CD14-positive monocyte (primary cell): ENCODE measurements around the gene NIN. TPM values are rescaled to one million over a fixed set of nuclear protein-coding genes. Genes with fewer than 3 reads are reported as not detected.

Experiments used
- DNase-seq, 3 donors: peaks; one replicate each; pipeline ENCODE4 v3.0.0-alpha.2; 2011 to 2022
- H2AFZ ChIP-seq: 2 replicates; pipeline ENCODE4 v1.6.0; 2012; ENCODE audit warnings: mild to moderate bottlenecking, low read depth, low read length, inconsistent platforms; ENCODE audit not compliant: insufficient read depth, poor library complexity, severe bottlenecking
- H3K27ac ChIP-seq, 2 donors: 1 replicate in 1 of 2; 2 replicates in 1 of 2; pipeline ENCODE4 v1.5.1; 2012 to 2013; ENCODE audit warnings: low read length in 2 of 2, control low read depth in 1 of 2, inconsistent platforms in 1 of 2, low read depth in 1 of 2, mild to moderate bottlenecking in 1 of 2
- H3K27me3 ChIP-seq, 2 donors: one replicate each; pipeline versions ENCODE4 v1.6.0 to v1.6.1; 2011 to 2013; ENCODE audit warnings: low read length in 2 of 2; ENCODE audit not compliant: control insufficient read depth in 2 of 2, insufficient read depth in 2 of 2
- H3K36me3 ChIP-seq, 2 donors: replicated peaks in 1 of 2; 1 replicate in 1 of 2; 2 replicates in 1 of 2; pipeline versions ENCODE4 v1.5.1 to v1.6.1; 2012 to 2013; ENCODE audit warnings: low read length in 2 of 2, control low read depth in 1 of 2, inconsistent platforms in 1 of 2, mild to moderate bottlenecking in 1 of 2; ENCODE audit not compliant: insufficient read depth in 2 of 2, control insufficient read depth in 1 of 2
- H3K4me1 ChIP-seq, 2 donors: 1 replicate in 1 of 2; 2 replicates in 1 of 2; pipeline versions ENCODE4 v1.5.1 to v1.6.1; 2012 to 2013; ENCODE audit warnings: low read length in 2 of 2, control low read depth in 1 of 2, inconsistent platforms in 1 of 2, mild to moderate bottlenecking in 1 of 2, moderate library complexity in 1 of 2; ENCODE audit not compliant: insufficient read depth in 2 of 2, control insufficient read depth in 1 of 2
- H3K4me2 ChIP-seq: replicated peaks from 2 replicates; pipeline ENCODE3; 2012; ENCODE audit warnings: low read length, moderate library complexity, mild to moderate bottlenecking; ENCODE audit not compliant: poor library complexity, severe bottlenecking; ENCODE audit errors: extremely low read depth
- H3K4me3 ChIP-seq, 3 experiments: fragments of 200-600 bp in 1 of 3; sonication (generic) in 1 of 3; replicated peaks in 1 of 3; 1 replicate in 2 of 3; 2 replicates in 1 of 3; pipeline ENCODE4 v1.5.1; 2011 to 2013; ENCODE audit warnings: low read length in 3 of 3, mild to moderate bottlenecking in 3 of 3, control low read depth in 2 of 3, low read depth in 2 of 3, inconsistent platforms in 1 of 3, moderate library complexity in 1 of 3
- H3K79me2 ChIP-seq: 2 replicates; pipeline ENCODE4 v1.6.0; 2012; ENCODE audit warnings: mild to moderate bottlenecking, control low read depth, inconsistent platforms, low read length, moderate library complexity; ENCODE audit not compliant: insufficient read depth
- H3K9ac ChIP-seq: 2 replicates; pipeline ENCODE4 v1.6.0; 2017; ENCODE audit warnings: low read length, mild to moderate bottlenecking; ENCODE audit not compliant: insufficient read depth, poor library complexity, severe bottlenecking
- H3K9me3 ChIP-seq, 2 donors: replicated peaks in 1 of 2; 1 replicate in 1 of 2; 2 replicates in 1 of 2; pipeline versions ENCODE4 v1.5.1 to v1.6.1; 2012 to 2013; ENCODE audit warnings: low read length in 2 of 2, control low read depth in 1 of 2; ENCODE audit not compliant: control insufficient read depth in 1 of 2, insufficient read depth in 1 of 2
- H4K20me1 ChIP-seq: 2 replicates; pipeline ENCODE4 v1.6.0; 2012; ENCODE audit warnings: mild to moderate bottlenecking, low read length, control low read depth, moderate library complexity; ENCODE audit not compliant: insufficient read depth
- H3K27ac Mint-ChIP-seq, 7 donors: one replicate each; pipeline ENCODE4 v1.8.0; 2020; ENCODE audit warnings: mild to moderate bottlenecking in 7 of 7, mixed read lengths in 7 of 7, moderate library complexity in 6 of 7, inconsistent platforms in 2 of 7
- H3K27me3 Mint-ChIP-seq, 3 donors: one replicate each; pipeline ENCODE4 v1.8.0; 2021 to 2022; ENCODE audit warnings: low read depth in 3 of 3, mild to moderate bottlenecking in 3 of 3, mixed read lengths in 3 of 3, moderate library complexity in 3 of 3, inconsistent platforms in 1 of 3
- H3K36me3 Mint-ChIP-seq, 2 donors: one replicate each; pipeline ENCODE4 v1.8.0; 2020; ENCODE audit warnings: mixed read lengths in 2 of 2, inconsistent platforms in 1 of 2, mild to moderate bottlenecking in 1 of 2
- H3K4me1 Mint-ChIP-seq: one replicate; pipeline ENCODE4 v1.8.0; 2020; ENCODE audit warnings: mild to moderate bottlenecking, mixed read lengths
- H3K4me3 Mint-ChIP-seq, 2 donors: one replicate each; pipeline ENCODE4 v1.8.0; 2020; ENCODE audit warnings: mild to moderate bottlenecking in 2 of 2, mixed read lengths in 2 of 2, moderate library complexity in 1 of 2
- H3K9me3 Mint-ChIP-seq, 7 donors: one replicate each; pipeline ENCODE4 v1.8.0; 2020 to 2022; ENCODE audit warnings: mixed read lengths in 7 of 7, mild to moderate bottlenecking in 6 of 7, moderate library complexity in 6 of 7, inconsistent platforms in 2 of 7
- WGBS: methylation state at CpG from one replicate; pipeline ENCODE4 v1.1.5; 2013; ENCODE audit warnings: missing lambda C conversion rate; ENCODE audit not compliant: insufficient coverage; 5-methylcytosine and 5-hydroxymethylcytosine counted together
- intact Hi-C, 2 donors: fragments of 100-400 bp; cut with micrococcal nuclease; formaldehyde crosslinking; loops; one replicate each; pipeline versions ENCODE4 v1.15.0 to v1.15.1; 2023
- polyA plus RNA-seq, 3 donors: library from polyadenylated mRNA; depleted of rRNA in 1 of 3; unstranded in 2 of 3; stranded (reverse) in 1 of 3; fragments of 300-500 nt in 2 of 3; fragments of >200 nt in 1 of 3; fragmentation: Illumina TruSeq in 2 of 3; gene quantifications; 1 replicate in 2 of 3; 2 replicates in 1 of 3; pipeline ENCODE4 v1.2.3, GENCODE V29; 2012 to 2021
- TF ChIP-seq, protein P1 (sequence below): fragments of 200-600 bp; IDR thresholded peaks from one replicate; pipeline ENCODE4 v1.8.0; 2022; ENCODE audit warnings: antibody characterized with exemption, mild to moderate bottlenecking

NIN gene
- polyA plus RNA-seq, 3 donors, result 15.3 to 29.1 (median 26.5) TPM

DNA sequence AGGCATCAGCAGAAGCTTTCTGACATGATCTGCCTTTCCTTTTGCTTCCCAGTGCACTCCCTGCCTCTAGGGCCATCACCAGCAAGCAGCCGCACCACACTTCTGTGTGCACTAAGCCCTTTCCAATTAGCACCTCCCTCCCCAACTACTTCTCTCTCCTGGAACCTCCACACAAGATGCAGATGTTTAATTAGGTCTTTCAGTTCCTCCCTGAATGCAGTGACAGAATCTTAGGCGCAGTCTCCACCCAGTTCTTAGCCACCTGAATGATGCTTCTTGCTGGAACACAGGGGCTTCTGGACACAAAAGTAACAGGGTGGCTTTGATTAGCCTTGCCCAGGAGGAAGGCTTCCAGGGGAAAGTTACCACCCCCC lies 32.9 kb downstream of the NIN start:
- H3K27ac ChIP-seq, result peak overlapping the region in 1 of 2 donors; percentile 23
- Mint-ChIP-seq H3K36me3 (peaks cover 46% of the 10 kb centered on the region in 2 donors), H3K4me3 (no peak overlapping the region), H3K27ac (peak overlapping the region in 3 of 7 donors; percentile 52 to 77 (median 59)), H3K4me1 (peaks cover 33% of the 10 kb centered on the region), H3K9me3 (no peaks in the 10 kb centered on the region), H3K27me3 (no peaks in the 10 kb centered on the region)
- peaks cover 17 to 72% of the 10 kb centered on the region in 2 donors for H3K36me3 ChIP-seq
- intact Hi-C loops, result loop anchor here in 1 of 2 donors (10.0 kb wide), 1 partner anchor 47 kb away; no protein-coding TSS in a partner anchor
- peaks cover 6 to 13% of the 10 kb centered on the region in 2 donors for H3K4me1 ChIP-seq
- H3K79me2 ChIP-seq, result peaks cover 81% of the 10 kb centered on the region
- no peak overlapping the region for H3K9ac ChIP-seq
- H3K9me3 ChIP-seq, result no peaks in the 10 kb centered on the region
- WGBS, result 50% methylated on average over 2 of the region's 2 CpGs
- no peaks in the 10 kb centered on the region for H3K27me3 ChIP-seq
- no peak overlapping the region for H2AFZ ChIP-seq
- no peak overlapping the region for H3K4me2 ChIP-seq
- H3K4me3 ChIP-seq, result no peak overlapping the region
- DNase-seq, result no peak
- H4K20me1 ChIP-seq, result peaks cover 88% of the 10 kb centered on the region
- TF ChIP-seq, protein P1, sequence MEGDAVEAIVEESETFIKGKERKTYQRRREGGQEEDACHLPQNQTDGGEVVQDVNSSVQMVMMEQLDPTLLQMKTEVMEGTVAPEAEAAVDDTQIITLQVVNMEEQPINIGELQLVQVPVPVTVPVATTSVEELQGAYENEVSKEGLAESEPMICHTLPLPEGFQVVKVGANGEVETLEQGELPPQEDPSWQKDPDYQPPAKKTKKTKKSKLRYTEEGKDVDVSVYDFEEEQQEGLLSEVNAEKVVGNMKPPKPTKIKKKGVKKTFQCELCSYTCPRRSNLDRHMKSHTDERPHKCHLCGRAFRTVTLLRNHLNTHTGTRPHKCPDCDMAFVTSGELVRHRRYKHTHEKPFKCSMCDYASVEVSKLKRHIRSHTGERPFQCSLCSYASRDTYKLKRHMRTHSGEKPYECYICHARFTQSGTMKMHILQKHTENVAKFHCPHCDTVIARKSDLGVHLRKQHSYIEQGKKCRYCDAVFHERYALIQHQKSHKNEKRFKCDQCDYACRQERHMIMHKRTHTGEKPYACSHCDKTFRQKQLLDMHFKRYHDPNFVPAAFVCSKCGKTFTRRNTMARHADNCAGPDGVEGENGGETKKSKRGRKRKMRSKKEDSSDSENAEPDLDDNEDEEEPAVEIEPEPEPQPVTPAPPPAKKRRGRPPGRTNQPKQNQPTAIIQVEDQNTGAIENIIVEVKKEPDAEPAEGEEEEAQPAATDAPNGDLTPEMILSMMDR, result no peak

DNA sequence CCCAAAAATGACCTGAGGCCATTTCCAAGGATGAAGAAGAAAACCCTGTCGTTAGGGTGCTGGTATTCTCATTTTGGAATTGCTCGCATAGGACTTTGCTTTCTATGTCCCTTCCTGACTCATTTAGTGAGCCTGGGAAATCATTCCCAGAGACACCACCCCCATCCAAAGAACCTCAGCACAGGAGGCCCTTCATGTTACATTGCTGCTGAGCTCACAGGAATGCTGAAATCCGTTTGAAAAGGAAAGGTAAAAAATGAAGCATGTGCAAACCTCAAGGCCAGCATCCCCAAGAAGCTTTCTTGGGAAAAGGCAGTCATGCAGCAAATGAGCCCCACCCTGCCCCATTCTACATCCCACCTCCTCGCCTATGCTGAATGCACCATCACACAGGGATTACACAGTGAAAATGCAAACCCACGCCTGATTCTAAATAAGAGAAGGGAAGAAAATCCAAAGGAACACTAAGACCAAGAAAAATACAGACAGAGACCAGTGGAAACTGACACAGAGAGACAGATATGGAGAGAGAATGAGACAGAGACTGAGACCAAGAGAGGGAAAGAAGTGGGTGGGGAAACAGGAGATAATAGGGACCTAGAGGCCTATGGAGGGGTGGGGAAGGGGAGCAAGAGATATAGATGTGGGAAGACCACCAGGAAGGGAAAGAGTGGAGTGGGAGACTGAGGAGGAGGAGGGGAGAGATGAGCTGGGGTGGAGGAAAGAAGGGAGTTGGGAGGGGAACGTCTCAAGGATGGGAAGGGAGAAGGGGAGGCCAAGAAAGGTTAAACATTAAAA lies 33.5 kb downstream of the NIN start:
- Histone ChIP-seq H3K4me3 (no peak overlapping the region), H3K9me3 (no peaks in the 10 kb centered on the region), H2AFZ (no peak overlapping the region), H3K27ac (peak overlapping the region in 1 of 2 donors; percentile 47), H3K4me1 (peaks cover 6 to 13% of the 10 kb centered on the region in 2 donors), H3K4me2 (no peak overlapping the region), H3K9ac (no peak overlapping the region), H3K36me3 (peaks cover 20 to 77% of the 10 kb centered on the region in 2 donors), H3K27me3 (no peaks in the 10 kb centered on the region), H3K79me2 (peaks cover 82% of the 10 kb centered on the region), H4K20me1 (peaks cover 88% of the 10 kb centered on the region)
- Mint-ChIP-seq H3K27ac (peak overlapping the region in 4 of 7 donors; percentile 16 to 70 (median 45)), H3K9me3 (no peaks in the 10 kb centered on the region), H3K36me3 (peaks cover 49 to 50% of the 10 kb centered on the region in 2 donors), H3K4me1 (peaks cover 33% of the 10 kb centered on the region), H3K27me3 (no peaks in the 10 kb centered on the region), H3K4me3 (no peak overlapping the region)
- intact Hi-C loops, result loop anchor here in 1 of 2 donors (10.0 kb wide), 1 partner anchor 47 kb away; no protein-coding TSS in a partner anchor
- DNase-seq, result no peak
- TF ChIP-seq, protein P1, result no peak
- no CpG with 5 or more reads among the region's 6 CpGs for WGBS
